PC-9 (cell line): ENCODE results near the gene DYNLRB1. TPM values are rescaled to one million over a fixed set of nuclear protein-coding genes. Genes with fewer than 3 reads are reported as not detected.

ENCODE experiments used
- BruUV-seq: library from RNA; stranded (reverse); fragments of 400-500 nt; replicated peaks from 2 replicates; lab custom pipeline; 2021; lab: Mats Ljungman, UMichigan
- CTCF ChIA-PET: fragments of 300-600 bp; sonication (Branson Sonifier 250); formaldehyde crosslinking; loops from one replicate; lab custom pipeline; 2022; ENCODE audit warnings: antibody characterized with exemption; lab: Charles Lee
- POLR2A ChIA-PET: fragments of 300-600 bp; sonication (Branson Sonifier 250); formaldehyde crosslinking; loops from one replicate; lab custom pipeline; 2022; ENCODE audit warnings: antibody characterized with exemption; ENCODE audit not compliant: unreplicated experiment; lab: Charles Lee
- DNase-seq, 2 experiments: peaks; one replicate each; pipeline versions ENCODE4 v3.0.0 to v3.0.0-alpha.2; 2015 to 2022; ENCODE audit warnings: mixed read lengths in 1 of 2
- H2AFZ ChIP-seq: fragments of 200-600 bp; sonication (generic); 2 replicates; pipeline ENCODE4 v1.8.1; 2017; ENCODE audit warnings: antibody characterized with exemption
- H3F3A ChIP-seq: fragments of 200-600 bp; sonication (generic); 2 replicates; pipeline ENCODE4 v1.8.1; 2017; ENCODE audit warnings: antibody characterized with exemption, mild to moderate bottlenecking, low read depth; ENCODE audit not compliant: insufficient read depth
- H3K27ac ChIP-seq: fragments of 200-600 bp; sonication (generic); 2 replicates; pipeline ENCODE4 v1.6.1; 2016; ENCODE audit warnings: mixed run types
- H3K27me3 ChIP-seq: fragments of 200-600 bp; sonication (generic); 2 replicates; pipeline ENCODE4 v1.6.1; 2016; ENCODE audit warnings: low read depth, mixed run types; ENCODE audit not compliant: insufficient read depth
- H3K36me3 ChIP-seq: fragments of 200-600 bp; sonication (generic); 2 replicates; pipeline ENCODE4 v1.6.1; 2016; ENCODE audit warnings: low read depth, mixed run types
- H3K4me1 ChIP-seq: fragments of 200-600 bp; sonication (generic); replicated peaks from 2 replicates; pipeline ENCODE4 v1.6.1; 2016; ENCODE audit warnings: mixed run types; ENCODE audit not compliant: insufficient read depth
- H3K4me2 ChIP-seq: fragments of 200-600 bp; sonication (generic); 2 replicates; pipeline ENCODE4 v1.6.1; 2017; ENCODE audit warnings: mixed run types
- H3K4me3 ChIP-seq: fragments of 200-600 bp; sonication (generic); 2 replicates; pipeline ENCODE4 v1.6.1; 2016; ENCODE audit warnings: mixed run types
- H3K79me2 ChIP-seq: fragments of 200-600 bp; sonication (generic); 2 replicates; pipeline ENCODE4 v1.6.1; 2017; ENCODE audit warnings: low read depth, mixed run types
- H3K9me2 ChIP-seq: fragments of 200-600 bp; sonication (generic); 2 replicates; pipeline ENCODE4 v1.8.1; 2017; ENCODE audit warnings: mild to moderate bottlenecking; ENCODE audit not compliant: insufficient read depth
- H3K9me3 ChIP-seq: fragments of 200-600 bp; sonication (generic); 2 replicates; pipeline ENCODE4 v1.8.1; 2016; ENCODE audit warnings: low read depth; ENCODE audit not compliant: insufficient read depth
- H4K20me1 ChIP-seq: fragments of 200-600 bp; sonication (generic); 2 replicates; pipeline ENCODE4 v1.8.1; 2017; ENCODE audit not compliant: insufficient read depth
- CTCF ChIP-seq: fragments of 200-600 bp; sonication (generic); conservative IDR thresholded peaks from 2 replicates; pipeline ENCODE4 v1.6.1; 2017; ENCODE audit warnings: mixed run types, antibody characterized with exemption, mild to moderate bottlenecking, moderate library complexity
- EZH2 ChIP-seq: fragments of 200-600 bp; sonication (generic); IDR thresholded peaks from 2 replicates; pipeline ENCODE4 v1.8.0; 2017; ENCODE audit warnings: antibody characterized with exemption, low read depth
- intact Hi-C: fragments of 100-400 bp; cut with micrococcal nuclease; formaldehyde crosslinking; loops from one replicate; pipeline ENCODE4 v1.10.0; 2022; ENCODE audit not compliant: unreplicated experiment
- total RNA-seq: library from RNA; stranded (reverse); gene quantifications from 2 replicates; pipeline ENCODE4 v1.2.3, GENCODE V29; 2021

The DYNLRB1 gene
- total RNA-seq, 1 experiment from 2014 or later, result 179 TPM

- Histone ChIP-seq H3K27ac (no peak overlapping the region), H3K4me1 (no peaks in the 10 kb centered on the region), H3K79me2 (no peaks in the 10 kb centered on the region), H3K27me3 (no peaks in the 10 kb centered on the region), H3K4me3 (no peak overlapping the region), H3K36me3 (no peaks in the 10 kb centered on the region), H3K9me2 (no peaks in the 10 kb centered on the region), H3K4me2 (no peak overlapping the region), H4K20me1 (no peaks in the 10 kb centered on the region), H3K9me3 (no peaks in the 10 kb centered on the region), H2AFZ (no peak overlapping the region), H3F3A (no peaks in the 10 kb centered on the region; the same call in 1 of the 2 replicates)
- CTCF ChIA-PET, result interaction anchor here (1.8 kb wide), 1 partner anchor 208 kb away, joined by 4 read pairs; no protein-coding TSS in a partner anchor
- POLR2A ChIA-PET, result no interaction called here
- BruUV-seq, result no TSS peak
- intact Hi-C loops, result no loop called here
- no peak for TF ChIP-seq CTCF
- no peak for DNase-seq
Measured at GRCh38 chr20:34561661-34562060, 45.4 kb downstream of the DYNLRB1 start.

- intact Hi-C loops, result no loop called here
- CTCF ChIA-PET, result interaction anchor here (1.8 kb wide), 1 partner anchor 207 kb away, joined by 4 read pairs; no protein-coding TSS in a partner anchor
- no peak overlapping the region for H3K4me2 ChIP-seq
- DNase-seq, result no peak
- BruUV-seq, result no TSS peak
- no peak overlapping the region for H2AFZ ChIP-seq
- no peak overlapping the region for H3K27ac ChIP-seq
- H3K27me3 ChIP-seq, result no peaks in the 10 kb centered on the region
- POLR2A ChIA-PET, result interaction anchor here (0.5 to 0.7 kb wide), 2 partner anchors 69 to 259 kb away, joined by 3 read pairs; partner anchors contain the start of gene AHCY
- no peaks in the 10 kb centered on the region for H3K9me2 ChIP-seq
- no peaks in the 10 kb centered on the region for H3K9me3 ChIP-seq
- H3K79me2 ChIP-seq, result no peaks in the 10 kb centered on the region
- no peaks in the 10 kb centered on the region for H4K20me1 ChIP-seq
- H3K36me3 ChIP-seq, result no peaks in the 10 kb centered on the region
- H3K4me3 ChIP-seq, result no peak overlapping the region
- no peaks in the 10 kb centered on the region; the same call in 1 of the 2 replicates for H3F3A ChIP-seq
- H3K4me1 ChIP-seq, result no peaks in the 10 kb centered on the region
- 0 out of 2 replicates have a peak, but pooled peaks have one; percentile 28 for TF ChIP-seq CTCF
- TF ChIP-seq EZH2, result no peak
Measured at GRCh38 chr20:34562641-34563040, 46.4 kb downstream of the DYNLRB1 start.

DNA sequence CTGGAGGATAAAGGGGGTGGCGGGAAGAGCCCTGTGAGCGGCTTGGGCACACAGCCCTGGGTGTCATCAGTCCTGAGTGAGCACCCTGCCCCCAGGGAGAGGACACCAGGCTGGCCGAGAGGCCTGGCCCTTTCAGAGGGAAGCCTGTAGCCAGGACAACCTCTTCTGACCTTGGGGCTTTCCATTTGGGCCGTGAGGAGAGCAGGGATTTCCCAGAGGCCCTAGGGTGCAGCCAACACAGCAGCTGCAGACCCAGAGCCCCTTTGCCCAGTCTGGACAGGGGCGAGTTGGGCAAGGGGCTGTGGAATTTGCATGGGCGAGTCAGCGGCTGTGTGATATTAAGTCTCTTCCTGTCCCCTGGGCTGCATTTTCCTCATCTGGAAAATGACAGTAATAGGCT is 48.6 kb downstream of the DYNLRB1 start:
- CTCF ChIA-PET, result no interaction called here
- Histone ChIP-seq H3K4me1 (no peaks in the 10 kb centered on the region), H4K20me1 (no peaks in the 10 kb centered on the region), H3K4me2 (no peak overlapping the region), H3F3A (no peaks in the 10 kb centered on the region), H3K4me3 (no peak overlapping the region), H3K27me3 (no peaks in the 10 kb centered on the region), H2AFZ (no peak overlapping the region), H3K27ac (no peak overlapping the region), H3K9me3 (no peaks in the 10 kb centered on the region), H3K9me2 (no peaks in the 10 kb centered on the region), H3K79me2 (no peaks in the 10 kb centered on the region), H3K36me3 (no peaks in the 10 kb centered on the region)
- TF ChIP-seq CTCF (no peak), EZH2 (no peak)
- BruUV-seq, result no TSS peak
- POLR2A ChIA-PET, result interaction anchor here (0.7 kb wide), 1 partner anchor 125 kb away, joined by 11 read pairs; no protein-coding TSS in a partner anchor
- intact Hi-C loops, result no loop called here
- DNase-seq, result no peak
